GM10847 (cell line): Measurements from ENCODE around the gene KLHDC3.

Experiments
- POLR2A ChIP-seq: IDR thresholded peaks from 2 replicates; pipeline ENCODE4 v1.6.1; 2011; ENCODE audit not compliant: insufficient read length; ENCODE audit errors: extremely low read depth

KLHDC3 gene

DNA sequence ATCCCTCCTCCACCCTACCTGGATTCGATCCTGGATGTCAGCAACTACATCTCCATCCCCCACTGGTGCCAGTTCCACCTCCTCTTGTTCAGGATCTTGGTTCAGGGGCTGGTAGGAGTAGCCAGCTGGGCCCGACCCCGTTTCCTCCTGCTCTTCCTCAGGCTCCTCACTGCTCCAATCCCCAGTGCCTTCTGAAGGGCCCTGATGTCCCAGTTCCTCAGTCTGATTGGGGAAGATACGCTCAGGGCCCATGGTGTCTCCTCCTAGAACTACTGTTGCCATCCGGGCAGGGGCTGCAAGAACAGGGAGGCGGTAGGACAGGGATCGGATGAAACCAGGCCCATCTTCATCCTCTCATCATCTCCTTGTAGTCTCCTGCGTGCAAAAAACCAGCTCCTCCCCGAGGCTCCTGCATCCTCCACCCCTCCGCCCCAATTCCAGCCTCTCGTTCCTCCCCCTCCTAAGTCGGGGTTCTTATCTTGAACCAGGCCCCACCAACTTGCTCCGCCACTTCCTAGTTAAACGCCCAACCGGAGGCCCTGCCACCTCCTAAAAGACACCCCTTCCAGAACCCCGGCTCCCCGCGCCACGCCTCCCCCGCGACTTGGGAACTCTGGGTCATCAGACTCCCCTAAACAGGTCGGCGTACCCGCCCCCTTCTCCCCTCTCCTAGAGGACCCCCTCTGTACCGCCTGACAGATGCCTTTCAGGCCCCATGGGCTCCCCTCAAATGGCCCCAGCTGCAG lies 779 bp upstream of the KLHDC3 start:
- TF ChIP-seq POLR2A, result no peak

DNA sequence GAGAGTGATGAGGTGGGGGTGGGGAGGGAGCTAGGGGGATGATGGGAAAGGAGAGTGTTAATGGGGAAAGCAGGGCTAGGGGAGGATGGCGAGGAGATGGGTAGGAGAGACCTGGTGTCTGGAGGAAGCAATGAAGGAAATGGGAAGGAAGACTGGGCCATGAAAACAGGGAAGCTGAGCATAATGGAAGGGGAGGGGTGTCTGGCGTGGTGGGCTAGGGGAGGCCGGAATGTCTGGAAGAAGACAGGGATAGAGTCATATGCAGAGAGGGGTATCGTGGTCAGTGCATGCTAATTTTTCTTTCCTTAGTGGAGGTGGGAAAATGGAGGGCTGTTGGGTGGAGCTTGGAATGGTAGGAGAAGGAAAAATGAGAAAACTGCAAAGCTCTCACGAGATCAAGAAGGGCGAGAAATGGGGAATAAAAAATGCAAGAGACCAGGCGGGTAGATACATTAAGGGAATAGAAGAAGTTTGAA lies 423 bp downstream of the KLHDC3 start:
- no peak for TF ChIP-seq POLR2A

DNA sequence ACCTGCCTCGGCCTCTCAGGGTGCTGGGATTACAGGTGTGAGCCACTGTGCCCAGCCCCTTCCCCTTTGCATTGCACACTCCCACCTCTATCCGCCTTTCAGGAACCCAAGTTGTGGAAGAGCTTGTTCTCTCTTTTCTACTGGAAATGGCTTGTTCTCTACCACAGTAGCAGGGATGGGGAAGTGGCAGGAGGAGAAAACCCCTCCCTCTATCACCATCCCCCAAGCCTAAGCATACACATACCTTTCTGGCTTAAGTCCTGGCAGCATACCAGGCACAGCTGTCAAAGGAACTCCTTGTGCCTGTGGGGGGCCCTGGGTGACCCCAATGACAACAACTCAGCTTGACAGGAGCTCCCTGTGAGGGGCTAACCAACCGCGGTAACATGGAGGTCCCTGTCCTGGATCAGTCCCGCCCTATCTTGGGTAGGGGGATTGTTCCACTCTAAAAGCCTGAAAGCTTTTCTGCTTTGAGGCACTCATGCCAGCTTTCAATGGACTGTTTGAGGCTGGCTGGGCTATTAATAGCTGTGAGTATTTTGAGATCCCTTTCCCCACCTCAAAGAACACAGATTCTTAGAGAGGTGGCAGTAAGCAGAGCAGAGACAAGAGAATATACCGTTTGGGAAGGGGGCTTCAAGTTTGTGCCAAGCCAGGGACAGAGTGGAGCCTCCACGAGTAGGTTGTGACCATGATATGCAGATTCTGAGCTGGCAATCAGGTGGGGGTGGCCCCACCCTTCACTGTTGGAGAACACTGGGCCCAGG lies 2.3 kb downstream of the KLHDC3 start:
- no peak for TF ChIP-seq POLR2A

DNA sequence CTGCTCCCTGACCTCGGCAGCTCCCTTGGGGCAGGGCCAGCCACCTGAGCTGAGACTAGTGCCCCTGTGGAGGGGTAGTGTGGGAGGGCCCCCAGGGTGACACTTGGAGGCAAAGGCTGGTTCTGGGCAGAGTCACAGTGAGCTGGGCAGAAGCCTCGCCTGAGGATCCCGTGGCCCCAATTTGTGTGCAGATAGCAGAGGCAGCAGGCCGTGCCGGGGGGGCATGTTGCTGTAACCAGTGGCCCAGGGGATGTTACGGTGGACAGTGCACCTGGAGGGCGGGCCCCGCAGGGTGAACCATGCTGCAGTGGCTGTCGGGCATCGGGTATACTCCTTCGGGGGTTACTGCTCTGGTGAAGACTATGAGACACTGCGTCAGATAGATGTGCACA lies 2.9 kb downstream of the KLHDC3 start:
- TF ChIP-seq POLR2A, result no peak

DNA sequence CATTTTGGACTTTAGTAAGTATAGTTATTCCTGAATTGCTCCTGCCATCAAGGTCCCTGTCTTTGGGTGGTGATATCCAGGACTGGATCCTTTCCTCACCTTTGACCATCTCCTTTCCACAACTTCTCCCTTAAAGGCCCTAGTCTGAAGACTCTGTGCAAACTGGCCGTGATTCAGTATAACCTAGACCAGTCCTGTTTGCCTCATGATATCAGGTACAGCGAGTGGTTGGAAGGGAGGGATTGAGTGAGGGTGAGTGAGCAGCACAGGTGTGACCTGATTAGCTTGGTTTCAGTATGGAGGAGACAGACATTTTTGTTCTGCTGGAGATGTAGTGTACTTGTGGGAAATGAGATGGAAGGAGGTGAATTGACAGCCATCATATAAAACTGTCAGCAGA lies 5.1 kb downstream of the KLHDC3 start:
- no peak for TF ChIP-seq POLR2A

DNA sequence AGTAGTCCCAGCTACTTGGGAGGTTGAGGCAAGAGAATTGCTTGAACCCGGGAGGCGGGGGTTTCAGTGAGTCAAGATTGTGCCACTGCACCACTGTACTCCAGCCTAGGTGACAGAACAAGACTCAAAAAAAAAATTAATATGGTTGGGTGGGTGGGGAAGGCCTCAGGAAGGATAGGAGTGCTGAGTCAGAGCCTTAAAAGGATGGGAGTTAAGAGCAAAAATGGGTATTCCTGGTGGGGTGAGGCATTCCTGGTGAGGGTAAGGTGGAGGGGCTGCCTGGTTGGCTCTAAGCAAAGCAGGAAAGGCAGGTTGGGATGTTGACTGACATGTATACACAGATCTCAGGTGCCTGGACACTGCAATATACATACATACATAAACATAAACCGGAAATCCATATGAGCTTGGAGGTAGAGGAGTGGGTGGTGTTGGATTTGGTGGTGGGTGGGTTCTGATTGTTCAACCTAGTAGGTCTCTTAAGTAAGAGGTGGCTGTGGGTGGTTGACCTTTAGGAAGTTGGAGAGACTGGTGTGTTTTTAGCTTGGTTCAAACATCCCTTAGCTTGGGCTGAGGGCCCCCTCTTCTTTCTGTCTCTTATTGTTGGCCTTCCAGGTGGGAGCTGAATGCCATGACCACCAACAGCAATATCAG lies 6.1 kb downstream of the KLHDC3 start:
- TF ChIP-seq POLR2A, result no peak

DNA sequence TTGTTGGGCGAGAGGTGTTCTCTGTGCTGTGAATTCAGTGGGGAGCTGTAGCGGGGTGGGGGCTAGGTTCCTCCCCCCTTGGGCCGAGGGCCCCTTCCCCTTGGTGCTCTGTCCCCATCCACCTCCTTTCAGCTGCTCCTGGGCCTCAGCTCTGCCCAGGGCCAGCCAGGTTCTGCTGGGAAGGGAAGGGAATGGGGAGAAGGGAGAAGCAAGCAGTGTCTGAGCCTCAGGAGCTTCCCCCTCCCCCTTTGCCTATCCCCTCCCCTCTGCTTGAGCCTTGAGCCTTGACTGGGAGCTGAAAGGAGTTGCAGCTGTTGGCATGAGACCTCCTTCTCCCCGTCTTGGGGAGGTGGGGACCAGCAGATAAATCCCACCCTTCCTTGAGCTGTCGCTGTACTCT lies 6.8 kb downstream of the KLHDC3 start:
- no peak for TF ChIP-seq POLR2A

DNA sequence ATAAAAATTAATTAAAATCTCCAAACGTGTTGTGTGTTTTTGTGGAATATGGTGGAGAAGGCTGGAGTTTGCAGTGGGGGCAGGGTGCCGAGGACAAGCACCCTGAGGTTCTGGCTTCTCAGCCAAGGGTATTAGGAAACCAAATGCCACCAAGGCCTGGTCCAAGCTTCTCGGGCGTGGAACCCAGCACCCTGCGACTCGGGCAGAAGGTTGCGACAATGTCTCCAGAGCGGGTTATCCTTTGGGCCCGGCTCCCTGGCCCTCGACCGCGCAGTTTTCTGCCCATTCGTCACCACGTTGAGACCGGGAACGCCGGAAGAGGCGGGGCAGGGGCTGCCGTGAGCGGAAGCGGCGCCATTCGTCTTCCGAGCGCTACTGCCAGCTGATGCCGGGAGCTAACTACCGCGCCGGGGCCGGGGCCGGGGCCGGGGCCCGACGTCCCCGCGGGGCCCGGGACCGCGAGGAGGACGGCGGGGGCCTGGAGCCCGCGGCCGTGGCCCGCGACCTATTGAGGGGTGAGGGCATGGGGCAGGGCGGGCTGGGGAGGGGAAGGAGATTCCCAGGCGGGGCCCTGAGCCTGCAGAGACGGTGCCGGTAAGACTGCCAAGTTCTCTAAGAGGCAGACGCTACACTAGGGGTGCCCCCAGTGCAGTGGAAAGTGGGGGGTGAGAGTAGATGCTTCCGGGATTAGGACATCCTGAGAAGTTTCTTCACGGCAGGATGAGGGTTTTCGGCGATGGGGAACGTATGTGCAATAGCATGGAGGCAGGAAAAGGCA lies 7.4 kb downstream of the KLHDC3 start, which contains the start of gene RRP36:
Gene RRP36, plus strand, starts transcription at position 354 of the 778 bp plus-strand sequence. Its CDS starts 32 bp downstream, at position 386.
- peak; percentile 58 for TF ChIP-seq POLR2A

DNA sequence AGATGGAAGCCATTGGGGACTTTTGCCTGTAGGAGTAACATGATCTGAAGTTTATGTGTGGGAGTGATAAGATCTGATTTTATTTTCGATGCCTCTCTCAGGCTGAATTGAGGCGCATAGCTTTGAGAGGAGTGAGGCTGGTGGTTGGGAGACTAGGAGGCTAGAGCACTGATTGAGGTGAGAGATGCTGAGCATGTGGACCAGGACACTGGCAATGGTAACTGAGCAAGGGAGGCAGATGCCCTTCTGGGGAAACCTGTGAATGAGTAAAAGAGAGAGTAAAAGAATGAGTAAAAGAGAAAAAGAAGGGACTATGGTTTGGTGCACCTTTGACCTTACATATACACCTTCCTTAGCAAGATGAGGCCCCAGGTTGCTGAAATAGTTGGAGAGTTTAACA lies 10.4 kb downstream of the KLHDC3 start:
- TF ChIP-seq POLR2A, result no peak

DNA sequence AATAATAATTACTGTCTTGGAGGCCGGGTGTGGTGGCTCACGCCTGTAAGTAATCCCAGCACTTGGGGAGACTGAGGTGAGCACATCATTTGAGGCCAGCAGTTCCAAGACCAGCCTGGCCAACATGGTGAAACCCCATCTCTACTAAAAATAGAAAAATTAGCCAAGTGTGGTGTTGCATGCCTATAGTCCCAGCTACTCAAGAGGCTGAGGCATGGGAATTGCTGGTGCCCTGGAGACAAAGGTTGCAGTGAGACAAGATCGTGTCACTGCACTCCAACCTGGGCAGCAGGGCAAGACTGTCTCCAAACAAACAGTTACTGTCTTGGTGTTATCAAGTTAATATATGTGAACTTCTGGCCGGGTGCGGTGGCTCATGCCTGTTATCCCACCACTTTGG lies 12.3 kb downstream of the KLHDC3 start:
- TF ChIP-seq POLR2A, result no peak

DNA sequence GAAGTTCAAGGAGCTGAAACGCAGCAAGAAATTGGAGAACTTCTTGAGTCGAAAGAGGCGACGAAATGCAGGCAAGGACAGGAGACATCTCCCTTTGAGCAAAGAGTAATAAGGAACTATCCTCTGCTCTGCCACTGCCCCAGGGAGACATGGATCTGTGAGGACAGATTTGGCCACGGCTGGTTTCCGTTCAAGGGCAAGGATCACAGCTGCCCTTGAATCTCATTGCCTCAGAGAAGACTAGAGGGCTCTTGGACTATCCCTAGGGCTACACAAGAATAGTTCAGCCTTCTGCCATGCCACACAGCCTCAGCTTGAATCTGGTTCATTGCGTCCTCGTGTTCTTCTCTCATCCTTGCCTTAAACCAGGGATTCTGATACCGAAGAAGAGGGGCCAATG lies 15.1 kb downstream of the KLHDC3 start:
- TF ChIP-seq POLR2A, result no peak

DNA sequence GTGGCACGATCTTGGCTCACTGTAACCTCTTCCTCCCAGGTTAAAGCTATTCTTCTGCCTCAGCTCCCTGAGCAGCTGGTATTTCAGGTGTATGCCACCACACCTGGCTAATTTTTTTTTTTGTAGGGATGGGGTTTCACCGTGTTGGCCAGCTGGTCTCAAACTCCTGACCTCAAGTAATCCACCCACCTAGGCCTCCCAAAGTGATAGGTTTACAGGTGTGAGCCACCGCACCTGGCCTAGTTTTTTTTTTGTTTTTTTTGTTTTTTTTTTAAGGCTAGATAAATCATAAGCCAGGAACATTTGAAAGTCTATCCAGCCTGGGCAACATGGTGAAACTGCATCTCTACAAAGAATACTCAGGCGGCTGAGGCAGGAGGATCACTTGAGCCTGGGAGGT lies 18.3 kb downstream of the KLHDC3 start:
- TF ChIP-seq POLR2A, result no peak

DNA sequence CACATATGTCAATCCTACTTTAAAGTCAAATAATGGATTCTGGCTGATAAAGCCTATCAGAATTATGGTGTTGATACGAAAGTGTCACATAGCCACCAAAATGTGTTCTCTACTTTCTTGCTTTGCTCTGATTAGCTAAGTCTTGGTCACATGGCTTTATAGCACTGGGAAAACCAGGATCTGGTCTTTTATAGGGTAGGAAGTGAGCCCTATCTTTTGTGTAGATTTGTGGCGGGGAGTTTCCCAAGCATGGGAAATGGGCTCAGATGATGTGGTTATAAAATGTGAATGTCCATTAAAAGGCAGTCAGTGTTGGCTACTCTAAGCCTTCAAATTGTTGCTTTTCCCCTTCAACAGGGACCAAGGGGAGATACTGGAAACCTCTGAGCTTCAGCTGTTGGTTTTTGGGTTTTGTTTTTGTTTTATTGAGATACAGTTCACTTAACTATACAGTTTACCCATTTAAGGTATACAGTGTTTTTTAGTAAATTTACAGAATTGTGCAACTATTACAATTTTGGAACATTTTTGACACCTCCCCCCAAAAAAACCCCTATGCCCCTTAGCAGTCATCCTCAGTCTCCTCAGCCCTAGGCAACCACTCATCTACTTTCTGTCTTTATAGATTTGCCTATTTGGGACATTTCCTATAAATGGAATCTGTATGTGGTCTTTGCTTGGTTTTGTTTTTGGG lies 19.6 kb downstream of the KLHDC3 start:
- TF ChIP-seq POLR2A, result no peak

DNA sequence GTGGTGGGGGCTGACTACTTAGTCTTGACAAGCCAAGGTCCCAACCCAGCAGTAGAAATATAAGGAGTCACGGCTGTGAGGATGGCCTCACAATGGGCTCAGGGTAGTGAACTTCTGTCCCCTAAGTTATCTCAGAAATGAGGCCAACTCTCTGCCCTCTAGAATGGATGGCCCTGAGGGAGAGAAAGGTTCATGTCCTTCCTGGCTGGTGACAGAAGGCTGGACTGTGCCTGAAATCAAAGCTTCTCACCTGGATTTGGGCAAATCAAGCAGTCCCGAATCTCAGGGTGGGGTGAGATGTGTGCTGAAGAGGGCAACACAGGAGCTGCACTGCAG lies 20.1 kb downstream of the KLHDC3 start:
- no peak for TF ChIP-seq POLR2A

DNA sequence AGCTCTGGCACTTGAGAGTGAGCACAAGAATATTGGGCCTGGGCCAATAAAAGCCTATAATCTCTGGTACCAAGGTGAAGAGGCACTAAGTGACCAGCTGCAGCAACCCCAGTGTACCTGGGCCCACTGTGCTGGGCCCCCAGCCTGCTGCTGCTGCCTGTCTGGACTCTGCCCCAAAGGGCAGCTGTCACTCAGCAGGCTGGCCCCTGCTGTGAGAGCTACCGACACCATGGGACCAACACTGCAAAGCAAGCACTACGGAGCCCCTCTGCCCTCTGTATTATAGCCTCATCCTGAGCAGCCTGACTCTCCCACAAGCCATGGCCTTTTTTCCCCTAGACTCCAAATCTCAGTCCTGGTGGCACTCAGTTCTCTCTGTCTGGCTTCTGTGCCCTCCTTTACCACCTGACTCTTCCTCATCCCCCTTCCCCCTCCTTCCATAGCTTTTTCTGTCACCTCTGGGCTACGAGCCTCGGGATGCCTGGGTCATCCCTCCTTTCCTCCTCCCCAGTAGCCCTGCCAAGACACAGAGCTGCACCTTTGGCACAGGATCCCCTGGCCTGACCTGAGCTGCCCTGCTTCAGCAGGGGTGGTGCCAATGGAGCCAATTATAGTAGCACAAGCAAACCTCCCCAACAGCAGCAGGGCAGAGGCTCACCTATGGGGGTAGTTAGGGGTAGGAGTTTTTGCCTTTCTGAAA lies 21.6 kb downstream of the KLHDC3 start:
- TF ChIP-seq POLR2A, result no peak

DNA sequence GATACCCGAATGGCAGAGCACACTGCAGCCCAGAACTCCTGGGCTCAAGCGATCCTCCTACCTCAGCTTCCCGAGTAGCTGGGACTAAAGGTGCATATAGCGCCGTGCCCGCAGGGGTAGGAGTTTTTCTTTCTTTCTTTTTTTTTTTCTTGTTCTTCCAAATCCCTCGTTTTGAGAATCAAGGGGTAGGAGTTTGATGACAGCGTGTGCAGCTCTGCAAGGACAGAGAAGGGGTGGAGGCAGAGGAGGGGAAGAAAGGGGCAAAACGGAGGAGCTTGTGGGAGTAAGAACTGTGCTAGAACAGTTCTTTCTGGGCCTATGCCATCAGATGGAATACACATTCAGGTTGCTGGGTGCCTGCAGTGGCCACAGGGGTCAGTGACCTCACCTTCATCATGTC lies 22.7 kb downstream of the KLHDC3 start:
- TF ChIP-seq POLR2A, result no peak
